ENCODE results near the gene HMG20A.

- TF ChIP-seq POLR2A (IDR thresholded peaks at IDR 0.05), result no peak
- TF ChIP-seq CTCF (IDR thresholded peaks at IDR 0.05), result no peak
These were observed 43.9 kb upstream of the HMG20A start for GRCh38 chr15:77376770-77377169.

Data from thyroid gland (tissue), 4 donors.